Activated T-cell treated with anti-CD3 and anti-CD28 coated beads, Interleukin-2, amount 50 U/mL, for 4 hours (primary cell): ENCODE measurements around the gene ITGB2. TPM values are rescaled to one million over a fixed set of nuclear protein-coding genes. Genes with fewer than 3 reads are reported as not detected.
"Not testable (repeated sequence)": the region's sequence is repeated elsewhere in the genome, so short reads cannot be mapped to it uniquely, and the experiment has no call there.

Experiments used
- ATAC-seq, 2 donors: fragments of 200-7000 bp; cut with Tn5 transposase; one replicate each; pipeline ENCODE4 v1.10.0; 2021
- DNase-seq: peaks from one replicate; pipeline ENCODE4 v3.0.0-alpha.2; 2020
- H3K27me3 Mint-ChIP-seq: one replicate; pipeline ENCODE4 v1.8.0; 2021; ENCODE audit warnings: low read depth, mixed read lengths
- H3K36me3 Mint-ChIP-seq: one replicate; pipeline ENCODE4 v1.8.0; 2022; ENCODE audit warnings: mixed read lengths; ENCODE audit not compliant: insufficient read depth
- H3K4me1 Mint-ChIP-seq: one replicate; pipeline ENCODE4 v1.8.0; 2021; ENCODE audit warnings: low read depth, mixed read lengths
- H3K4me3 Mint-ChIP-seq: one replicate; pipeline ENCODE4 v1.8.0; 2021; ENCODE audit warnings: mild to moderate bottlenecking, moderate library complexity, mixed read lengths
- H3K9me3 Mint-ChIP-seq: one replicate; pipeline ENCODE4 v1.8.0; 2021; ENCODE audit warnings: mixed read lengths
- total RNA-seq, 3 donors: library from RNA; stranded (reverse); gene quantifications; one replicate each; pipeline ENCODE4 v1.2.1, GENCODE V29; 2021

Gene ITGB2
- total RNA-seq, 3 donors from 2014 or later: 175 to 195 (median 180) TPM

GRCh38 chr21:44929242-44929798, 8.6 kb upstream of the ITGB2 start:
- Mint-ChIP-seq H3K4me1 (peaks cover 66% of the 10 kb centered on the region), H3K27me3 (no peaks in the 10 kb centered on the region), H3K36me3 (no peaks in the 10 kb centered on the region), H3K4me3 (peak overlapping the region; percentile 33), H3K9me3 (no peaks in the 10 kb centered on the region)
- ATAC-seq: no peak
- no peak for DNase-seq

- DNase-seq, H3K9me3 Mint-ChIP-seq, ATAC-seq, H3K36me3 Mint-ChIP-seq, H3K27me3 Mint-ChIP-seq: not testable (repeated sequence)
- H3K4me3 Mint-ChIP-seq: peak overlapping the region; percentile 85
- peaks cover 73% of the 10 kb centered on the region for H3K4me1 Mint-ChIP-seq
Measured at GRCh38 chr21:44928500-44929241, 8.0 kb upstream of the ITGB2 start.

GRCh38 chr21:44927587-44928461, 7.1 kb upstream of the ITGB2 start:
- DNase-seq: peak; percentile 92
- Mint-ChIP-seq H3K27me3 (no peaks in the 10 kb centered on the region), H3K36me3 (no peaks in the 10 kb centered on the region), H3K9me3 (no peaks in the 10 kb centered on the region), H3K4me3 (peak overlapping the region; percentile 85), H3K4me1 (peaks cover 81% of the 10 kb centered on the region)
- ATAC-seq: peak; percentile 76 to 81

GRCh38 chr21:44927259-44927586, 6.5 kb upstream of the ITGB2 start:
- DNase-seq (no peak), ATAC-seq (no peak)
- Mint-ChIP-seq H3K4me3 (peak overlapping the region; percentile 85), H3K27me3 (no peaks in the 10 kb centered on the region), H3K9me3 (no peaks in the 10 kb centered on the region), H3K36me3 (no peaks in the 10 kb centered on the region), H3K4me1 (peaks cover 86% of the 10 kb centered on the region)

- H3K36me3 Mint-ChIP-seq: no peaks in the 10 kb centered on the region
- peak overlapping the region; percentile 85 for H3K4me3 Mint-ChIP-seq
- no peaks in the 10 kb centered on the region for H3K27me3 Mint-ChIP-seq
- peaks cover 93% of the 10 kb centered on the region for H3K4me1 Mint-ChIP-seq
- no peaks in the 10 kb centered on the region for H3K9me3 Mint-ChIP-seq
- DNase-seq: no peak
- peak; percentile 16 to 19 for ATAC-seq
Measured at GRCh38 chr21:44926331-44927101, 5.8 kb upstream of the ITGB2 start.

- no peaks in the 10 kb centered on the region for H3K36me3 Mint-ChIP-seq
- peak overlapping the region; percentile 55 for H3K4me3 Mint-ChIP-seq
- no peaks in the 10 kb centered on the region for H3K9me3 Mint-ChIP-seq
- no peaks in the 10 kb centered on the region for H3K27me3 Mint-ChIP-seq
- no peak for DNase-seq
- no peak for ATAC-seq
- H3K4me1 Mint-ChIP-seq: peaks cover 90% of the 10 kb centered on the region
Measured at GRCh38 chr21:44925378-44925755, 4.7 kb upstream of the ITGB2 start.

- H3K27me3 Mint-ChIP-seq: no peaks in the 10 kb centered on the region
- peak overlapping the region; percentile 55 for H3K4me3 Mint-ChIP-seq
- no peaks in the 10 kb centered on the region for H3K9me3 Mint-ChIP-seq
- ATAC-seq (peak in 1 of 2 donors; percentile 5), DNase-seq (no peak)
- peaks cover 2% of the 10 kb centered on the region for H3K36me3 Mint-ChIP-seq
- peaks cover 87% of the 10 kb centered on the region for H3K4me1 Mint-ChIP-seq
Measured at GRCh38 chr21:44924606-44925377, 4.1 kb upstream of the ITGB2 start.

- ATAC-seq (no peak), DNase-seq (no peak)
- Mint-ChIP-seq H3K4me1 (peaks cover 79% of the 10 kb centered on the region), H3K36me3 (peaks cover 2% of the 10 kb centered on the region), H3K4me3 (peak overlapping the region; percentile 98), H3K27me3 (no peaks in the 10 kb centered on the region), H3K9me3 (no peaks in the 10 kb centered on the region)
Measured at GRCh38 chr21:44923480-44924084, 2.9 kb upstream of the ITGB2 start.

GRCh38 chr21:44921928-44922327, 1.2 kb upstream of the ITGB2 start:
- Mint-ChIP-seq H3K9me3 (no peaks in the 10 kb centered on the region), H3K4me1 (peaks cover 79% of the 10 kb centered on the region), H3K36me3 (peaks cover 2% of the 10 kb centered on the region), H3K4me3 (peak overlapping the region; percentile 98), H3K27me3 (no peaks in the 10 kb centered on the region)
- DNase-seq: no peak
- no peak for ATAC-seq

GRCh38 chr21:44919913-44920693, 596 bp downstream of the ITGB2 start:
- Mint-ChIP-seq H3K4me1 (peaks cover 79% of the 10 kb centered on the region), H3K4me3 (peak overlapping the region; percentile 98), H3K36me3 (peaks cover 2% of the 10 kb centered on the region), H3K9me3 (no peaks in the 10 kb centered on the region), H3K27me3 (no peaks in the 10 kb centered on the region)
- no peak for DNase-seq
- peak; percentile 25 to 33 for ATAC-seq

GRCh38 chr21:44919111-44919912, 1.4 kb downstream of the ITGB2 start:
- ATAC-seq (peak; percentile 7 to 11), DNase-seq (no peak)
- H3K27me3 Mint-ChIP-seq: no peaks in the 10 kb centered on the region
- peaks cover 79% of the 10 kb centered on the region for H3K4me1 Mint-ChIP-seq
- peak overlapping the region; percentile 98 for H3K4me3 Mint-ChIP-seq
- H3K9me3 Mint-ChIP-seq: no peaks in the 10 kb centered on the region
- H3K36me3 Mint-ChIP-seq: peaks cover 2% of the 10 kb centered on the region

- Mint-ChIP-seq H3K36me3 (peaks cover 2% of the 10 kb centered on the region), H3K27me3 (no peaks in the 10 kb centered on the region), H3K4me3 (peak overlapping the region; percentile 98), H3K4me1 (peaks cover 78% of the 10 kb centered on the region), H3K9me3 (no peaks in the 10 kb centered on the region)
- DNase-seq (no peak), ATAC-seq (no peak)
Measured at GRCh38 chr21:44918581-44919033, 2.1 kb downstream of the ITGB2 start.
